HepG2 (cell line): ENCODE data around the gene MAGI1. TPM values are rescaled to one million over a fixed set of nuclear protein-coding genes. Genes with fewer than 3 reads are reported as not detected.

Experiments used
- ATAC-seq: fragments of 200-7000 bp; cut with Tn5 transposase; 3 replicates; pipeline ENCODE4 v1.9.1; 2020; ENCODE audit warnings: mild to moderate bottlenecking, moderate library complexity
- BruUV-seq: library from RNA; stranded (reverse); fragments of 400-500 nt; replicated peaks from 2 replicates; lab custom pipeline; 2021; lab: Mats Ljungman, UMichigan
- CTCF ChIA-PET: fragments of 300-600 bp; formaldehyde crosslinking; extraction: SDS; loops from one replicate; lab custom pipeline; 2021; ENCODE audit warnings: low total read pairs, inconsistent platforms, low intra/inter-chr PET ratio; lab: Yijun Ruan, JAX
- POLR2A ChIA-PET: fragments of 350-600 bp; sonication (Branson Sonifier 250); formaldehyde crosslinking; loops from one replicate; lab custom pipeline; 2020; ENCODE audit warnings: antibody characterized with exemption, inconsistent platforms; lab: Yijun Ruan, JAX
- DNase-seq: peaks from one replicate; pipeline ENCODE4 v3.0.0-alpha.2; 2015; ENCODE audit warnings: low spot score
- FAIRE-seq: peaks from 3 replicates; lab custom pipeline; 2011; peaks lifted over from hg19 to GRCh38; lab: Jason Lieb, UNC
- H2AFZ ChIP-seq: one replicate; pipeline ENCODE4 v1.6.1; 2011; ENCODE audit warnings: low read length, inconsistent platforms
- H3K27ac ChIP-seq: fragments of 300-600 bp; 3 replicates; pipeline ENCODE4 v1.8.0; 2011; ENCODE audit warnings: mixed run types, mild to moderate bottlenecking, mixed read lengths, low read length, inconsistent platforms; ENCODE audit not compliant: insufficient read depth; ENCODE audit errors: extremely low read length
- H3K27me3 ChIP-seq, 2 experiments: fragments of 200-600 bp in 1 of 2; 2 replicates in 1 of 2; 3 replicates in 1 of 2; pipeline versions ENCODE4 v1.6.0 to v1.8.0; 2011; ENCODE audit warnings: low read length in 2 of 2, mild to moderate bottlenecking in 2 of 2, moderate library complexity in 2 of 2, inconsistent platforms in 1 of 2; ENCODE audit not compliant: insufficient read depth in 2 of 2, control insufficient read depth in 1 of 2
- H3K36me3 ChIP-seq, 2 experiments: fragments of 200-600 bp in 1 of 2; replicated peaks in 1 of 2; 2 replicates in 1 of 2; 3 replicates in 1 of 2; pipeline versions ENCODE4 v1.5.1 to v1.8.0; 2011; ENCODE audit warnings: low read length in 2 of 2, inconsistent platforms in 1 of 2; ENCODE audit not compliant: insufficient read depth in 2 of 2, control insufficient read depth in 1 of 2
- H3K4me1 ChIP-seq: 2 replicates; pipeline ENCODE4 v1.5.1; 2012; ENCODE audit warnings: low read length, inconsistent platforms; ENCODE audit not compliant: insufficient read depth
- H3K4me2 ChIP-seq: 2 replicates; pipeline ENCODE4 v1.6.0; 2011; ENCODE audit warnings: low read depth, low read length, inconsistent platforms
- H3K4me3 ChIP-seq, 3 experiments: fragments of 200-600 bp in 1 of 3; sonication (generic), shearing (Covaris generic) in 1 of 3; replicated peaks in 1 of 3; 2 replicates each; pipeline ENCODE4 v1.5.1; 2011 to 2016; ENCODE audit warnings: low read length in 3 of 3, inconsistent platforms in 2 of 3, low read depth in 2 of 3, mild to moderate bottlenecking in 2 of 3, control low read depth in 1 of 3, mixed read lengths in 1 of 3; ENCODE audit not compliant: insufficient read depth in 1 of 3
- H3K79me2 ChIP-seq: one replicate; pipeline ENCODE4 v1.6.1; 2011; ENCODE audit warnings: low read length, inconsistent platforms; ENCODE audit not compliant: insufficient read depth
- H3K9ac ChIP-seq: 2 replicates; pipeline ENCODE4 v1.6.0; 2011; ENCODE audit warnings: mild to moderate bottlenecking, low read depth, low read length, inconsistent platforms; ENCODE audit not compliant: insufficient read depth
- H3K9me3 ChIP-seq: 2 replicates; pipeline ENCODE4 v1.5.1; 2012; ENCODE audit warnings: mild to moderate bottlenecking, low read length
- H4K20me1 ChIP-seq: 2 replicates; pipeline ENCODE4 v1.6.0; 2011; ENCODE audit warnings: inconsistent platforms, mild to moderate bottlenecking, low read length, moderate library complexity; ENCODE audit not compliant: insufficient read depth
- ATF4 ChIP-seq, 2 experiments: fragments of 450-650 bp in 1 of 2; sonication (generic) in 1 of 2; formaldehyde crosslinking; IDR thresholded peaks; 2 replicates each; pipeline versions ENCODE4 v1.5.0 to v1.8.0; 2020 to 2022; ENCODE audit warnings: mild to moderate bottlenecking in 1 of 2, missing genetic modification reagents in 1 of 2
- ETV6 ChIP-seq: sonication (generic); formaldehyde crosslinking; conservative IDR thresholded peaks from 2 replicates; pipeline ENCODE4 v1.4.0; 2020; ENCODE audit warnings: missing genetic modification reagents
- KLF12 ChIP-seq: sonication (generic); formaldehyde crosslinking; IDR thresholded peaks from 2 replicates; pipeline ENCODE4 v1.4.0; 2020; ENCODE audit warnings: missing genetic modification reagents, borderline replicate concordance
- KMT2A ChIP-seq: sonication (generic); formaldehyde crosslinking; IDR thresholded peaks from 2 replicates; pipeline ENCODE4 v1.4.0; 2020; ENCODE audit warnings: missing genetic modification reagents
- NCOR1 ChIP-seq: fragments of 200-600 bp; sonication (generic); IDR thresholded peaks from 2 replicates; pipeline ENCODE4 v1.7.0; 2017; ENCODE audit warnings: antibody characterized with exemption, low read length, borderline replicate concordance
- NFYB ChIP-seq: sonication (generic); formaldehyde crosslinking; IDR thresholded peaks from 2 replicates; pipeline ENCODE4 v1.4.0; 2020; ENCODE audit warnings: missing genetic modification reagents
- NPAS2 ChIP-seq: sonication (generic); formaldehyde crosslinking; IDR thresholded peaks from 2 replicates; pipeline ENCODE4 v1.8.0; 2022; ENCODE audit warnings: mild to moderate bottlenecking, missing genetic modification reagents, borderline replicate concordance
- RELA ChIP-seq: sonication (generic); formaldehyde crosslinking; IDR thresholded peaks from 2 replicates; pipeline ENCODE4 v1.4.0; 2020; ENCODE audit warnings: missing genetic modification reagents
- SOX13 ChIP-seq, 3 experiments: fragments of 450-650 bp in 1 of 3; sonication (generic) in 1 of 3; formaldehyde crosslinking in 1 of 3; IDR thresholded peaks in 2 of 3; conservative IDR thresholded peaks in 1 of 3; 2 replicates each; pipeline versions ENCODE4 v1.5.0 to v1.6.1; 2016 to 2020; ENCODE audit warnings: antibody characterized with exemption in 1 of 3, mild to moderate bottlenecking in 1 of 3, missing compliant biosample characterization in 1 of 3, missing genetic modification reagents in 1 of 3, moderate library complexity in 1 of 3
- STAT6 ChIP-seq: sonication (generic); formaldehyde crosslinking; IDR thresholded peaks from 2 replicates; pipeline ENCODE4 v1.4.0; 2020; ENCODE audit warnings: missing genetic modification reagents, mild to moderate bottlenecking, borderline replicate concordance
- ZNF230 ChIP-seq: sonication (generic); formaldehyde crosslinking; IDR thresholded peaks from 2 replicates; pipeline ENCODE4 v1.4.0; 2020; ENCODE audit warnings: mild to moderate bottlenecking, missing genetic modification reagents
- ZNF558 ChIP-seq: sonication (generic); formaldehyde crosslinking; IDR thresholded peaks from 2 replicates; pipeline ENCODE4 v1.9.0; 2022; ENCODE audit warnings: mild to moderate bottlenecking, missing genetic modification reagents, borderline replicate concordance
- ZNF589 ChIP-seq: sonication (generic); formaldehyde crosslinking; conservative IDR thresholded peaks from 2 replicates; pipeline ENCODE4 v1.8.0; 2022; ENCODE audit warnings: mild to moderate bottlenecking, moderate library complexity, missing genetic modification reagents
- ZNF660 ChIP-seq: sonication (generic); formaldehyde crosslinking; IDR thresholded peaks from 2 replicates; pipeline ENCODE4 v1.5.1; 2020; ENCODE audit warnings: mild to moderate bottlenecking, low read depth, missing genetic modification reagents, borderline replicate concordance
- ZSCAN21 ChIP-seq: sonication (generic); formaldehyde crosslinking; IDR thresholded peaks from 2 replicates; pipeline ENCODE4 v1.8.0; 2022; ENCODE audit warnings: mild to moderate bottlenecking, missing genetic modification reagents, moderate library complexity, borderline replicate concordance
- in situ Hi-C: cut with HindIII; loops from 2 replicates; pipeline ENCODE4 v1.10.0; 2017; ENCODE audit warnings: low pct_unique_long_range_greater_than_20kb; ENCODE audit not compliant: extremely low pct_ligation_motif_present
- intact Hi-C: fragments of 100-400 bp; cut with micrococcal nuclease; formaldehyde crosslinking; loops from one replicate; pipeline ENCODE4 v1.10.0; 2022; ENCODE audit not compliant: unreplicated experiment
- polyA plus RNA-seq, 8 experiments: library from polyadenylated mRNA; depleted of rRNA in 3 of 8; stranded (reverse) in 7 of 8; unstranded in 1 of 8; fragments of >200 nt; fragmentation: Illumina TruSeq in 4 of 8; extraction: Trizol in 4 of 8; gene quantifications; 2 replicates each; pipeline versions ENCODE4 v1.2.1 to v1.2.3, GENCODE V29; 2011 to 2016; ENCODE audit warnings: low read depth in 4 of 8, missing spikeins in 1 of 8, mixed read lengths in 1 of 8; ENCODE audit not compliant: insufficient read depth in 1 of 8
- total RNA-seq, 5 experiments: library from RNA; depleted of rRNA; stranded (reverse); fragments of >200 nt; fragmentation: Illumina TruSeq; extraction: Trizol; gene quantifications; 2 replicates each; pipeline ENCODE4 v1.2.3, GENCODE V29; 2016; ENCODE audit warnings: low read depth in 1 of 5

MAGI1 gene
- total and polyA plus RNA-seq, 2 of the 13 experiments (the other 11 are each of a cell fraction or from before 2014, with no cell fraction given): 22.2 to 26.0 TPM

GRCh38 chr3:65398953-65399352 is 639.8 kb downstream of the MAGI1 start:
- ChIA-PET CTCF (no interaction called here), POLR2A (no interaction called here)
- no peak for TF ChIP-seq ZNF589 (CRISPR knock-in tag)
- no peak for TF ChIP-seq KLF12 (CRISPR knock-in tag)
- no peak for TF ChIP-seq NCOR1
- no peak for TF ChIP-seq NPAS2 (CRISPR knock-in tag)
- no TSS peak for BruUV-seq
- DNase-seq (no peak), ATAC-seq (no peak), FAIRE-seq (no peak)
- Histone ChIP-seq H3K9me3 (no peaks in the 10 kb centered on the region), H3K27me3 (no peaks in the 10 kb centered on the region), H3K4me1 (no peaks in the 10 kb centered on the region), H3K36me3 (peaks cover 0 to 4% of the 10 kb centered on the region in 2 experiments; a peak in 3 of 5 replicates), H3K4me2 (no peak overlapping the region), H2AFZ (no peak overlapping the region), H3K27ac (no peak overlapping the region), H3K4me3 (no peak overlapping the region), H3K9ac (no peak overlapping the region), H3K79me2 (no peaks in the 10 kb centered on the region), H4K20me1 (no peaks in the 10 kb centered on the region)
- intact Hi-C loops (no loop called here), in situ Hi-C loops (no loop called here)

- BruUV-seq: no TSS peak
- ATAC-seq (no peak), FAIRE-seq (no peak), DNase-seq (no peak)
- no peak overlapping the region for H3K27ac ChIP-seq
- no peaks in the 10 kb centered on the region for H3K27me3 ChIP-seq
- no peak overlapping the region for H2AFZ ChIP-seq
- in situ Hi-C loops (no loop called here), intact Hi-C loops (no loop called here)
- no peaks in the 10 kb centered on the region for H3K9me3 ChIP-seq
- no peak overlapping the region for H3K9ac ChIP-seq
- POLR2A ChIA-PET: no interaction called here
- H3K4me1 ChIP-seq: no peaks in the 10 kb centered on the region
- CTCF ChIA-PET: no interaction called here
- H3K36me3 ChIP-seq: peaks cover 2 to 8% of the 10 kb centered on the region in 2 experiments; a peak in 4 of 5 replicates
- H3K4me3 ChIP-seq: no peak overlapping the region
- no peak overlapping the region for H3K4me2 ChIP-seq
- H3K79me2 ChIP-seq: no peaks in the 10 kb centered on the region
- TF ChIP-seq KMT2A (CRISPR knock-in tag) (no peak), ATF4 (CRISPR knock-in tag; IDR thresholded peaks at IDR 0.05) (no peak), ZNF230 (CRISPR knock-in tag) (no peak), ZNF558 (CRISPR knock-in tag) (no peak), STAT6 (CRISPR knock-in tag) (no peak), ETV6 (CRISPR knock-in tag) (no peak), SOX13 (IDR thresholded peaks at IDR 0.05) (no peak), SOX13 (CRISPR knock-in tag; conservative IDR thresholded peaks at IDR 0.05 in 1 of 2, IDR thresholded peaks at IDR 0.05 in 1 of 2) (no peak), RELA (no peak), NFYB (CRISPR knock-in tag) (no peak), ZNF660 (CRISPR knock-in tag) (no peak), ZSCAN21 (CRISPR knock-in tag) (no peak)
- no peaks in the 10 kb centered on the region for H4K20me1 ChIP-seq
Observed at GRCh38 chr3:65396078-65396477, 642.6 kb downstream of the MAGI1 start.
